Stimulated activated CD4-positive, alpha-beta T cell treated with anti-CD3 and anti-CD28 coated beads, Interleukin-1b, Interleukin-23, amount 100 ng/mL, for 1 hour (primary cell): ENCODE data around the gene CNIH3.

Source experiments
- DNase-seq, 2 donors: peaks; one replicate each; pipeline ENCODE4 v3.0.0-alpha.2; 2020; ENCODE audit warnings: low read depth in 2 of 2

The CNIH3 gene

GRCh38 chr1:224616756-224617409, 766 bp downstream of the CNIH3 start:
- DNase-seq: no peak

- DNase-seq: no peak
These were observed 1.6 kb downstream of the CNIH3 start for GRCh38 chr1:224617410-224618355.

GRCh38 chr1:224619209-224619608, 3.1 kb downstream of the CNIH3 start:
- DNase-seq: no peak

- no peak for DNase-seq
These were observed 4.0 kb downstream of the CNIH3 start for GRCh38 chr1:224620105-224620504.

- no peak for DNase-seq
These were observed 5.9 kb downstream of the CNIH3 start for GRCh38 chr1:224621813-224622682.

- DNase-seq: no peak
These were observed 6.7 kb downstream of the CNIH3 start for GRCh38 chr1:224622831-224623230.

GRCh38 chr1:224623310-224623714, 7.2 kb downstream of the CNIH3 start:
- no peak for DNase-seq

- peak in 1 of 2 donors; percentile 34 for DNase-seq
These were observed 7.7 kb downstream of the CNIH3 start for GRCh38 chr1:224623743-224624333.

GRCh38 chr1:224624432-224624831, 8.3 kb downstream of the CNIH3 start:
- no peak for DNase-seq

- DNase-seq: no peak
These were observed 9.9 kb downstream of the CNIH3 start for GRCh38 chr1:224626042-224626441.

- no peak for DNase-seq
These were observed 13.8 kb downstream of the CNIH3 start for GRCh38 chr1:224629965-224630364.

- no peak for DNase-seq
These were observed 15.5 kb downstream of the CNIH3 start for GRCh38 chr1:224631462-224632115.

- DNase-seq: no peak
These were observed 16.3 kb downstream of the CNIH3 start for GRCh38 chr1:224632381-224632871.

GRCh38 chr1:224632921-224633321, 16.8 kb downstream of the CNIH3 start:
- DNase-seq: no peak

- no peak for DNase-seq
These were observed 19.2 kb downstream of the CNIH3 start for GRCh38 chr1:224635356-224635755.

- no peak for DNase-seq
These were observed 21.4 kb downstream of the CNIH3 start for GRCh38 chr1:224637515-224637914.

- no peak for DNase-seq
These were observed 21.8 kb downstream of the CNIH3 start for GRCh38 chr1:224637936-224638335.

GRCh38 chr1:224639426-224639975, 23.4 kb downstream of the CNIH3 start:
- no peak for DNase-seq

GRCh38 chr1:224640018-224640417, 23.9 kb downstream of the CNIH3 start:
- DNase-seq: no peak

- DNase-seq: no peak
These were observed 24.5 kb downstream of the CNIH3 start for GRCh38 chr1:224640587-224640986.

- no peak for DNase-seq
These were observed 24.9 kb downstream of the CNIH3 start for GRCh38 chr1:224641030-224641429.
